NCI-H748 (cell line): ENCODE data around the gene VPS51.
A peak's percentile ranks its signal among the peaks of the same experiment; 100 is the strongest.

ENCODE experiments used
- DNase-seq: peaks from one replicate; lab custom pipeline; 2025; ENCODE audit not compliant: unreplicated experiment; lab: John Stamatoyannopoulos, UW

Gene VPS51

GRCh38 chr11:65104628-65105027 lies 8.6 kb downstream of the VPS51 start:
- no peak for DNase-seq

- no peak for DNase-seq
Measured at GRCh38 chr11:65107078-65107477, 11.1 kb downstream of the VPS51 start.

- DNase-seq: no peak
Measured at GRCh38 chr11:65107751-65108468, 11.9 kb downstream of the VPS51 start.

- DNase-seq: no peak
Measured at GRCh38 chr11:65108469-65109123, 12.6 kb downstream of the VPS51 start.

- DNase-seq: no peak
Measured at GRCh38 chr11:65109231-65110198, 13.5 kb downstream of the VPS51 start.

- DNase-seq: peak; percentile 80
Measured at GRCh38 chr11:65110354-65110861, 14.4 kb downstream of the VPS51 start.

- DNase-seq: no peak
Measured at GRCh38 chr11:65111159-65111743, 15.2 kb downstream of the VPS51 start.

- DNase-seq: peak; percentile 98
Measured at GRCh38 chr11:65111744-65112545, 15.9 kb downstream of the VPS51 start, which contains the start of gene TM7SF2. TM7SF2 (plus strand) TSS chr11:65111872; CDS start chr11:65112016, 144 bp downstream.

GRCh38 chr11:65112546-65113360 lies 16.7 kb downstream of the VPS51 start:
- DNase-seq: peak; percentile 76

GRCh38 chr11:65113361-65113756 lies 17.3 kb downstream of the VPS51 start:
- DNase-seq: peak; percentile 34

- no peak for DNase-seq
Measured at GRCh38 chr11:65113839-65114238, 17.8 kb downstream of the VPS51 start.

GRCh38 chr11:65114538-65115171 lies 18.6 kb downstream of the VPS51 start:
- DNase-seq: no peak

GRCh38 chr11:65115361-65116082 lies 19.5 kb downstream of the VPS51 start:
- no peak for DNase-seq

- peak; percentile 58 for DNase-seq
Measured at GRCh38 chr11:65116370-65117205, 20.6 kb downstream of the VPS51 start.

GRCh38 chr11:65117206-65118096 lies 21.4 kb downstream of the VPS51 start, which contains the start of gene ZNHIT2:
ZNHIT2 (minus strand) TSS chr11:65117701; CDS start chr11:65117653, 48 bp downstream.
- DNase-seq: peak; percentile 99
